Measurements from ENCODE around the gene CDH13.

- TF ChIP-seq HDAC2 (IDR thresholded peaks at IDR 0.05; ENCODE audit: borderline replicate concordance in 1 of 2, low read depth in 2 of 2, low read length in 2 of 2) (no peak), CTCF (IDR thresholded peaks at IDR 0.05; ENCODE audit: control extremely low read depth in 1 of 3, insufficient read depth in 1 of 3, low read depth in 1 of 3, low read length in 3 of 3) (no peak), USF2 (IDR thresholded peaks at IDR 0.05; ENCODE audit: low read length) (no peak)
Observed at GRCh38 chr16:83574388-83574787, 947.6 kb downstream of the CDH13 start.
